CD8-positive, alpha-beta memory T cell (primary cell): ENCODE data around the gene BEND4. TPM values are rescaled to one million over a fixed set of nuclear protein-coding genes. Genes with fewer than 3 reads are reported as not detected.
A peak's percentile ranks its signal among the peaks of the same experiment; 100 is the strongest.

Experiments
- CTCF ChIA-PET: fragments of 350-600 bp; sonication (Branson Sonifier 250); formaldehyde crosslinking; loops from one replicate; lab custom pipeline; 2021; ENCODE audit warnings: antibody characterized with exemption; lab: Charles Lee
- POLR2A ChIA-PET: fragments of 350-600 bp; sonication (Branson Sonifier 250); formaldehyde crosslinking; loops from one replicate; lab custom pipeline; 2021; ENCODE audit warnings: antibody characterized with exemption; lab: Charles Lee
- DNase-seq, 5 donors: peaks; one replicate each; pipeline versions ENCODE4 v3.0.0 to v3.0.0-alpha.2; 2020 to 2022; ENCODE audit warnings: mixed read lengths in 1 of 5
- H3K27ac ChIP-seq: one replicate; pipeline ENCODE4 v1.7.0; 2013; ENCODE audit warnings: low read depth, mild to moderate bottlenecking, low read length, moderate library complexity
- H3K27me3 ChIP-seq: 2 replicates; pipeline ENCODE4 v1.7.0; 2013; ENCODE audit warnings: low read length, mild to moderate bottlenecking; ENCODE audit not compliant: insufficient read depth, poor library complexity, severe bottlenecking
- H3K36me3 ChIP-seq: 2 replicates; pipeline ENCODE4 v1.7.0; 2013; ENCODE audit warnings: mild to moderate bottlenecking, low read length, moderate library complexity; ENCODE audit not compliant: insufficient read depth
- H3K4me1 ChIP-seq: 2 replicates; pipeline ENCODE4 v1.7.0; 2013; ENCODE audit warnings: mild to moderate bottlenecking, low read length, moderate library complexity; ENCODE audit not compliant: insufficient read depth
- H3K4me3 ChIP-seq: 2 replicates; pipeline ENCODE4 v1.7.0; 2013; ENCODE audit warnings: mild to moderate bottlenecking, low read length
- H3K9me3 ChIP-seq: 2 replicates; pipeline ENCODE4 v1.7.0; 2013; ENCODE audit warnings: mild to moderate bottlenecking, low read length
- H3K27ac Mint-ChIP-seq, 8 donors: one replicate each; pipeline ENCODE4 v1.8.0; 2020 to 2021; ENCODE audit warnings: mixed read lengths in 8 of 8, mild to moderate bottlenecking in 6 of 8, inconsistent platforms in 3 of 8, moderate library complexity in 3 of 8
- H3K27me3 Mint-ChIP-seq, 2 donors: one replicate each; pipeline ENCODE4 v1.8.0; 2020 to 2021; ENCODE audit warnings: mixed read lengths in 2 of 2, mild to moderate bottlenecking in 1 of 2, moderate library complexity in 1 of 2
- H3K36me3 Mint-ChIP-seq, 3 donors: one replicate each; pipeline ENCODE4 v1.8.0; 2020 to 2021; ENCODE audit warnings: mixed read lengths in 3 of 3, inconsistent platforms in 1 of 3, mild to moderate bottlenecking in 1 of 3
- H3K4me1 Mint-ChIP-seq, 3 donors: one replicate each; pipeline ENCODE4 v1.8.0; 2020 to 2021; ENCODE audit warnings: mixed read lengths in 3 of 3, inconsistent platforms in 1 of 3, mild to moderate bottlenecking in 1 of 3
- H3K4me3 Mint-ChIP-seq, 7 donors: one replicate each; pipeline ENCODE4 v1.8.0; 2020 to 2021; ENCODE audit warnings: mixed read lengths in 7 of 7, mild to moderate bottlenecking in 6 of 7, moderate library complexity in 4 of 7, inconsistent platforms in 2 of 7
- H3K9me3 Mint-ChIP-seq, 5 donors: one replicate each; pipeline ENCODE4 v1.8.0; 2020 to 2022; ENCODE audit warnings: mixed read lengths in 5 of 5, mild to moderate bottlenecking in 3 of 5, moderate library complexity in 2 of 5, inconsistent platforms in 1 of 5
- polyA plus RNA-seq: library from polyadenylated mRNA; unstranded; fragments of 300-500 nt; fragmentation: Illumina TruSeq; gene quantifications from one replicate; pipeline ENCODE4 v1.2.3, GENCODE V29; 2021
- total RNA-seq, 2 experiments: library from RNA; stranded (reverse); gene quantifications; one replicate each; pipeline ENCODE4 v1.2.3, GENCODE V29; 2021

BEND4 gene
- total and polyA plus RNA-seq, 3 experiments from 2014 or later, result 0.70 to 3.2 (median 3.2) TPM

DNA sequence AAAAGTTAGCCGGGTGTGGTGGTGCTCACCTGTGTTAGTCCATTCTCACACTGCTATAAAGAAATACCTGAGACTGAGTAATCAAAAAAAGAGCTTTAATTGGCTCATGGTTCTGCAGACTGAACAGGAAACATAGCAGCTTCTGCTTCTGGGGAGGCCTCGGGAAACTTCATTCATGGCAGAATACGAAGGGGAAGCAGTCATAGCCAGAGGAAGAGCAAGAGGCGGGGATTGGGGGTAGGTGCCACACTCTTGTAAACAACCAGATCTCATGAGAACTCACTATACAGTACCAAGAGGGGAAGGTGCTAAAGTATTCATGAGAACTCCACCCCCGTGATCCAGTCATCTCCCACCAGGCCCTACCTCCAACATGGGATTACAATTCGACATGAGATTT, 64.1 kb downstream of the BEND4 start:
- no peak for DNase-seq
- Mint-ChIP-seq H3K27me3 (no peaks in the 10 kb centered on the region), H3K4me3 (no peak overlapping the region), H3K36me3 (peaks cover 0 to 41% (median 11%) of the 10 kb centered on the region in 3 donors), H3K27ac (no peak overlapping the region), H3K4me1 (no peaks in the 10 kb centered on the region), H3K9me3 (no peaks in the 10 kb centered on the region)
- Histone ChIP-seq H3K4me3 (no peak overlapping the region), H3K27ac (no peak overlapping the region), H3K9me3 (no peaks in the 10 kb centered on the region), H3K27me3 (no peaks in the 10 kb centered on the region), H3K36me3 (no peaks in the 10 kb centered on the region), H3K4me1 (no peaks in the 10 kb centered on the region)
- ChIA-PET CTCF (no interaction called here), POLR2A (no interaction called here)

DNA sequence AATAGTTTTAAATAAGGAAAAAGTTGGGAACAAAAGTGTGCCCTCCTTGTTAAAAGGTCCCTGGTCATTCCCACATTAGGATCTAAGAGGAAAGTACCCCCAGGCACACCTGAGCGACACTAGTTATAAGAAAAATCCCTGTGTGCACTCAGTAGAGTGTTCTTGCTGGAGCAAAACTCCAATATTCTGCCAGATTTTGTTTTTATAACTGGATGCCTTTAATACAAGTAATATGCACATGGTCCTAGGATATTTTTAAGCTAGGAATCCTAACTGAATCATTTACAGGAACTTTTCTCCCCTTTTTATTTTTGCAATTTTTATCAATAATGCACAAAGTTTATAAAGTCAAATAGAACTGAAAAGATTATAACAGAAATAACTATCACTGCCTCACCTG, 68.6 kb downstream of the BEND4 start:
- ChIA-PET POLR2A (no interaction called here), CTCF (no interaction called here)
- Histone ChIP-seq H3K9me3 (no peaks in the 10 kb centered on the region), H3K4me1 (no peaks in the 10 kb centered on the region), H3K36me3 (peaks cover 5% of the 10 kb centered on the region), H3K27ac (no peak overlapping the region), H3K27me3 (no peaks in the 10 kb centered on the region), H3K4me3 (no peak overlapping the region)
- no peaks in the 10 kb centered on the region for H3K27me3 Mint-ChIP-seq
- no peak for DNase-seq
- peaks cover 0 to 53% (median 14%) of the 10 kb centered on the region in 3 donors for H3K36me3 Mint-ChIP-seq
- H3K4me3 Mint-ChIP-seq, result no peak overlapping the region
- H3K9me3 Mint-ChIP-seq, result no peaks in the 10 kb centered on the region
- no peaks in the 10 kb centered on the region for H3K4me1 Mint-ChIP-seq
- H3K27ac Mint-ChIP-seq, result no peak overlapping the region

DNA sequence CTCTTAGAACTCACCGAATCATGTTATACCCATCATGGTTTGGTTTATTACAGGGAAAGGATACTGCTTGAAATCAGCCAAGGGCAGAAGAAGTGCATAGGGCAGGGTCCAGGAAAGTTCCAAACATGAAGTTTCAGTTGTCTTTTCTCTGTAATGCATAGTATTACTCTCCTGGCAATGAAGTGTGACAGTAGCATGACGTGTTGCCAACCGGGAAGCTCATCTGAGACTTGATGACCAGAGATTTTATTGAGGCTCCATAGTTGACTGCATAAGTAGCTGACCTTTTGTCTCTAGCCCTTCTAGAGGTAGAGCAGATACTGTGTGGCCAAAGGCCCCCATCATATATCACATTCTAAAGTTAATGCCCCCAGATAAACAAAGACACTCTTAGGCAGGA, 72.1 kb downstream of the BEND4 start:
- H3K27me3 Mint-ChIP-seq, result no peaks in the 10 kb centered on the region
- no peak overlapping the region for H3K4me3 Mint-ChIP-seq
- Histone ChIP-seq H3K9me3 (no peaks in the 10 kb centered on the region), H3K27me3 (no peaks in the 10 kb centered on the region), H3K4me1 (no peaks in the 10 kb centered on the region), H3K27ac (no peak overlapping the region), H3K36me3 (peaks cover 5% of the 10 kb centered on the region), H3K4me3 (no peak overlapping the region)
- H3K27ac Mint-ChIP-seq, result no peak overlapping the region
- no peaks in the 10 kb centered on the region for H3K4me1 Mint-ChIP-seq
- no peaks in the 10 kb centered on the region for H3K9me3 Mint-ChIP-seq
- DNase-seq, result no peak
- H3K36me3 Mint-ChIP-seq, result peaks cover 4 to 51% (median 17%) of the 10 kb centered on the region in 3 donors
- CTCF ChIA-PET, result no interaction called here
- POLR2A ChIA-PET, result no interaction called here

DNA sequence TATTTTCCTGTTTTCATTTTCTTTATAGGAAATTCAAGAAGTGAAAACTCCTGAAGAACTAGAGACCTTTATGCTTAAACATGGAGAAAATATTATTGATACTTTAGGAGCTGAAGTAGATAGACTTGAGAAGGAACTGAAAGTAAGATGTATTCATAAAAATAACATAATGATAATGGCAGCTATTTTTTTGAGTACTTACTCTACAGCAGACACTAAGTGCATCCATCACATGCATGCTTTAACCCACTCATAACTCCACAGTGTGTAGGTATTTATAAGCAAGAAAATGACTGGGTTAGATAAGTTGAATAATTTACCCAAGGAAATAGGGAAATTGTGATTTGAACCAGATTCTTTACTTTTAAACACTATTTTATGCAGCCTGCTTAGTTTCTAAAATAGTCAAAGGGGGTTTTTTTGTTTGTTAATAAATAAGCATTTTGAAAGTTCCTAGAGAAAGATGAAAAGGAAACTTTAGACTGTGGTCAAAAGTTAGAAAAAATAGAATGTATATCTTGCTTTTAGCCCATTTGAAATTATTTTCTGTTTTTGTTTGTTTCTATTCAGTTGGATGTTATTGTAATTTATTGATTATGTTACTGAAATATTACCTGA, 74.2 kb downstream of the BEND4 start:
- H3K27ac Mint-ChIP-seq, result no peak overlapping the region
- no peaks in the 10 kb centered on the region for H3K27me3 ChIP-seq
- peaks cover 5 to 50% (median 14%) of the 10 kb centered on the region in 3 donors for H3K36me3 Mint-ChIP-seq
- no peak overlapping the region for H3K27ac ChIP-seq
- H3K4me1 ChIP-seq, result no peaks in the 10 kb centered on the region
- H3K4me3 Mint-ChIP-seq, result no peak overlapping the region
- DNase-seq, result no peak
- H3K9me3 Mint-ChIP-seq, result no peaks in the 10 kb centered on the region
- peaks cover 5% of the 10 kb centered on the region for H3K36me3 ChIP-seq
- CTCF ChIA-PET, result no interaction called here
- POLR2A ChIA-PET, result no interaction called here
- H3K4me1 Mint-ChIP-seq, result no peaks in the 10 kb centered on the region
- H3K9me3 ChIP-seq, result no peaks in the 10 kb centered on the region
- no peak overlapping the region for H3K4me3 ChIP-seq
- no peaks in the 10 kb centered on the region for H3K27me3 Mint-ChIP-seq

DNA sequence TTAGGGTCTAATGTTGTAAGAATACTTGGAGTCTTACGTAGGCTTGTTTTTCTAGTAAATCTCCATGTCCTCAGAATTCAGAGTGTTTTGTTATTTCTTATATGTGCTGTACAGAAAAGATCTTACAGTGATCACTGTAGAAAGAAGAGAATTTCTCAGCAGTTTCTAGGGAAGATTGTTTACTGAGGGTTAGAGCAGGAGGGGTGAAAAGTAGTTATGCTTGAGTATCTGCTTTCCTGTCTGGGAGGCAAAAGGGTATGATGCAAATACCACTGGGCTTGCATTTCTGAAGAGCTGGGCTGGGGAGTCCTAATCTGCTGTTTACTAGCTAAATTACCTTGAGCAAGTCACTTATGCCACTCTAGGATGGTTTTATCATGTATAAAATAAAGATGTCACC, 78.2 kb downstream of the BEND4 start:
- POLR2A ChIA-PET, result no interaction called here
- H3K4me1 ChIP-seq, result no peaks in the 10 kb centered on the region
- no peak overlapping the region for H3K27ac ChIP-seq
- H3K9me3 ChIP-seq, result no peaks in the 10 kb centered on the region
- H3K36me3 ChIP-seq, result no peaks in the 10 kb centered on the region
- H3K4me1 Mint-ChIP-seq, result no peaks in the 10 kb centered on the region
- no peaks in the 10 kb centered on the region for H3K27me3 Mint-ChIP-seq
- no peak overlapping the region for H3K4me3 Mint-ChIP-seq
- H3K27me3 ChIP-seq, result no peaks in the 10 kb centered on the region
- no peak for DNase-seq
- H3K9me3 Mint-ChIP-seq, result no peaks in the 10 kb centered on the region
- H3K4me3 ChIP-seq, result no peak overlapping the region
- peak overlapping the region in 2 of 8 donors; percentile 4 to 47 for H3K27ac Mint-ChIP-seq
- CTCF ChIA-PET, result no interaction called here
- peaks cover 5 to 55% (median 20%) of the 10 kb centered on the region in 3 donors for H3K36me3 Mint-ChIP-seq

DNA sequence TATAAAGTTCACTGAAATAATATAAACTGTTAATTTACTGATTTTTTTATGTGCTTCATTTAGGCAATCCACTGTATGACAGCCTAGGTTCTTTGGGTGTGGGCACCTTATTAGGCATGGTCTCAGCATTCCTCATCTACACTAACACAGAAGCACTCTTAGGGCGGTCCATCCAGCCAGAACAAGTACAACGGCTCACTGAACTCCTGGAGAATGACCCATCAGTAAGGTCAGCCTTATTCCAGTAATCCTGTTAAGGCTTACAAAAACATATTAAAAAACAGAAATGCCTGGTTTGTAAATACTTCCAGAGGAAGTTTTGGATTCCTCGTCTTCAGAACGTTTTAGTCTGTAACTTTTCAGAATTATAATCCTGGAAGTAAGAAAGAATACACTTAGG, 82.0 kb downstream of the BEND4 start:
- CTCF ChIA-PET, result no interaction called here

DNA sequence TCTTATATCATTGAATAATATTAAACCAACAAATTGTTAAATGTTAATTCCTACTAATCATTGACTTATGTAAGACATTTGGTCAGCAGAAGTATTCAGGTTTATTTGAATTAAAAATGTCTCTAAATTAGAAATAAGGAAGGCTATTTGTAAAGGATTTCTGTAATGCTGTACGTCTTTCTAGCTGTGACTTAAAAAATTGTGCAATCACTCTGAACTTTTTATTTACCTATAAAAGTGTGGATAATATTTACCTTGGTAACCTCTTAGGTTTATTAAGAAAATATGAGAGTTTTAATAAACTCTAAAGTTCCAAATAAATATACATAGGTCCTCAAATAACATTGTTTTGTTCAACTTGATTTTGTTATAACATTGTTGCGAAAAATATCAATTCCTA, 85.2 kb downstream of the BEND4 start:
- no peak overlapping the region for H3K27ac Mint-ChIP-seq
- no peak overlapping the region for H3K27ac ChIP-seq
- H3K4me3 ChIP-seq, result no peak overlapping the region
- ChIA-PET POLR2A (no interaction called here), CTCF (no interaction called here)
- no peaks in the 10 kb centered on the region for H3K9me3 ChIP-seq
- no peaks in the 10 kb centered on the region for H3K4me1 ChIP-seq
- no peaks in the 10 kb centered on the region for H3K4me1 Mint-ChIP-seq
- H3K9me3 Mint-ChIP-seq, result no peaks in the 10 kb centered on the region
- H3K27me3 ChIP-seq, result no peaks in the 10 kb centered on the region
- no peak for DNase-seq
- H3K27me3 Mint-ChIP-seq, result no peaks in the 10 kb centered on the region
- H3K4me3 Mint-ChIP-seq, result no peak overlapping the region
- peaks cover 13 to 62% (median 25%) of the 10 kb centered on the region in 3 donors for H3K36me3 Mint-ChIP-seq
- peaks cover 20% of the 10 kb centered on the region for H3K36me3 ChIP-seq

More for the DNA sequence above, 82.0 kb downstream of the BEND4 start:
- H3K4me1 ChIP-seq, result no peaks in the 10 kb centered on the region
- Mint-ChIP-seq H3K27ac (no peak overlapping the region), H3K4me3 (no peak overlapping the region), H3K27me3 (no peaks in the 10 kb centered on the region), H3K4me1 (no peaks in the 10 kb centered on the region), H3K9me3 (no peaks in the 10 kb centered on the region), H3K36me3 (peaks cover 6 to 46% (median 19%) of the 10 kb centered on the region in 3 donors)
- no peak overlapping the region for H3K27ac ChIP-seq
- POLR2A ChIA-PET, result no interaction called here
- no peaks in the 10 kb centered on the region for H3K27me3 ChIP-seq
- no peaks in the 10 kb centered on the region for H3K9me3 ChIP-seq
- H3K4me3 ChIP-seq, result no peak overlapping the region
- no peak for DNase-seq
- peaks cover 10% of the 10 kb centered on the region for H3K36me3 ChIP-seq

DNA sequence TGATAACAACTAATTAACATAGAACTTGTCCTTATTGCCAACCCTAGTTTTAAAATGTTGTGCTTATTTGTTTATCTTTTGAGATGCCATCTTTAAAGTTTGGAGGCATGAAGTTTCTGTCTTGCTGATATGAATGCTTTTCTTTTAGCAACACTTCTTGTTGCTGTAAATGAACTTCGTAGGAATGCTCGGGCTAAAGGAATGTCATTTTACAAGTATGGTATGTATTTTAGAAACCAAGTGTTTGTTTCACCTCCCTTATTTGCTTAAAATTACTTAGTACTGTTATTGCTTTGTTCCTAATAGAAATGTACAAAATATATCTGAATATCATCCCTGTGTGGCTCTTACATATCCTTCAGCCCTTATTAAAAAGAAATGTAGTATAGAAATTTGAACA, 86.1 kb downstream of the BEND4 start:
- H3K4me1 Mint-ChIP-seq, result no peaks in the 10 kb centered on the region
- H3K4me3 ChIP-seq, result no peak overlapping the region
- no peaks in the 10 kb centered on the region for H3K9me3 Mint-ChIP-seq
- no peak for DNase-seq
- H3K4me1 ChIP-seq, result no peaks in the 10 kb centered on the region
- no peaks in the 10 kb centered on the region for H3K9me3 ChIP-seq
- no peaks in the 10 kb centered on the region for H3K27me3 Mint-ChIP-seq
- H3K36me3 Mint-ChIP-seq, result peaks cover 13 to 56% (median 18%) of the 10 kb centered on the region in 3 donors
- no peak overlapping the region for H3K27ac ChIP-seq
- no peak overlapping the region for H3K27ac Mint-ChIP-seq
- ChIA-PET POLR2A (no interaction called here), CTCF (no interaction called here)
- no peak overlapping the region for H3K4me3 Mint-ChIP-seq
- H3K36me3 ChIP-seq, result peaks cover 20% of the 10 kb centered on the region
- H3K27me3 ChIP-seq, result no peaks in the 10 kb centered on the region
